Panc1 (cell line): ENCODE data around the gene FBXL17. TPM values are rescaled to one million over a fixed set of nuclear protein-coding genes. Genes with fewer than 3 reads are reported as not detected.

ENCODE experiments used
- ATAC-seq: fragments of 200-7000 bp; cut with Tn5 transposase; 2 replicates; pipeline ENCODE4 v1.9.1; 2020; ENCODE audit warnings: mild to moderate bottlenecking, moderate library complexity
- BruUV-seq: library from RNA; stranded (reverse); fragments of 400-500 nt; replicated peaks from 2 replicates; lab custom pipeline; 2021; lab: Mats Ljungman, UMichigan
- CTCF ChIA-PET: fragments of 300-600 bp; sonication (Branson Sonifier 250); formaldehyde crosslinking; loops from one replicate; lab custom pipeline; 2022; ENCODE audit warnings: antibody characterized with exemption; lab: Charles Lee
- POLR2A ChIA-PET: fragments of 300-600 bp; sonication (Branson Sonifier 250); formaldehyde crosslinking; loops from one replicate; lab custom pipeline; 2022; ENCODE audit warnings: antibody characterized with exemption; lab: Charles Lee
- DNase-seq: peaks from one replicate; pipeline ENCODE4 v3.0.0-alpha.2; 2010; ENCODE audit warnings: low read depth, low spot score
- H3K27ac ChIP-seq: 2 replicates; pipeline ENCODE4 v1.5.1; 2011; ENCODE audit warnings: mild to moderate bottlenecking, low read length, inconsistent platforms
- H3K27me3 ChIP-seq: fragments of 200-500 bp; sonication (Bioruptor generic); 2 replicates; pipeline ENCODE4 v1.6.0; 2014; ENCODE audit warnings: low read length, inconsistent platforms; ENCODE audit not compliant: control insufficient read depth, insufficient read depth
- H3K36me3 ChIP-seq: fragments of 200-500 bp; sonication (Bioruptor generic); 2 replicates; pipeline ENCODE4 v1.5.1; 2014; ENCODE audit warnings: inconsistent platforms, mild to moderate bottlenecking, low read length, moderate library complexity; ENCODE audit not compliant: control insufficient read depth, insufficient read depth
- H3K4me1 ChIP-seq: 2 replicates; pipeline ENCODE4 v1.5.1; 2011; ENCODE audit warnings: inconsistent platforms, mild to moderate bottlenecking, low read length, moderate library complexity; ENCODE audit not compliant: control insufficient read depth, insufficient read depth
- H3K4me3 ChIP-seq, 2 experiments: 2 replicates each; pipeline ENCODE4 v1.5.1; 2011 to 2012; ENCODE audit warnings: low read depth in 2 of 2, low read length in 2 of 2, mild to moderate bottlenecking in 2 of 2, inconsistent platforms in 1 of 2, moderate library complexity in 1 of 2
- H3K9me3 ChIP-seq: fragments of 200-500 bp; sonication (Bioruptor generic); 2 replicates; pipeline ENCODE4 v1.5.1; 2014; ENCODE audit warnings: low read depth, mild to moderate bottlenecking, inconsistent platforms, low read length, moderate library complexity; ENCODE audit not compliant: control insufficient read depth, insufficient read depth
- CTCF ChIP-seq: fragments of 450-650 bp; IDR thresholded peaks from 2 replicates; pipeline ENCODE4 v1.5.1; 2017; ENCODE audit warnings: mild to moderate bottlenecking
- POLR2AphosphoS5 ChIP-seq: IDR thresholded peaks from 2 replicates; pipeline ENCODE4 v1.6.1; 2012; ENCODE audit warnings: mild to moderate bottlenecking, low read depth, low read length, moderate library complexity
- REST ChIP-seq, 2 experiments: IDR thresholded peaks; 2 replicates each; pipeline ENCODE4 v1.6.1; 2011 to 2012; ENCODE audit warnings: low read depth in 2 of 2, control low read depth in 1 of 2, low read length in 1 of 2, mild to moderate bottlenecking in 1 of 2, moderate library complexity in 1 of 2; ENCODE audit not compliant: insufficient read depth in 1 of 2
- SIN3A ChIP-seq: IDR thresholded peaks from 2 replicates; pipeline ENCODE4 v1.6.1; 2012; ENCODE audit warnings: low read depth, mild to moderate bottlenecking, low read length, moderate library complexity, borderline replicate concordance; ENCODE audit not compliant: insufficient read depth
- TCF7L2 ChIP-seq: IDR thresholded peaks from 2 replicates; pipeline ENCODE4 v1.6.1; 2011; ENCODE audit warnings: mild to moderate bottlenecking, low read depth, low read length, inconsistent platforms
- in situ Hi-C: cut with HindIII; loops from 2 replicates; pipeline ENCODE4 v1.10.0; 2016; ENCODE audit warnings: low sequenced_read_pairs, low pct_unique_long_range_greater_than_20kb
- intact Hi-C: fragments of 100-400 bp; cut with micrococcal nuclease; formaldehyde crosslinking; loops from one replicate; pipeline ENCODE4 v1.10.0; 2022; ENCODE audit not compliant: unreplicated experiment
- total RNA-seq: library from RNA; stranded (reverse); gene quantifications from one replicate; pipeline ENCODE4 v1.2.1, GENCODE V29; 2021; ENCODE audit not compliant: unreplicated experiment

FBXL17 gene
- total RNA-seq, 1 experiment from 2014 or later: 17.4 TPM

GRCh38 chr5:108260117-108260857, 121.6 kb downstream of the FBXL17 start:
- no peaks in the 10 kb centered on the region for H3K36me3 ChIP-seq
- H3K4me1 ChIP-seq: 0 out of 2 replicates have a peak, but pooled peaks cover 8% of the 10 kb centered on the region
- POLR2A ChIA-PET: no interaction called here
- intact Hi-C loops: loop anchor here (2.0 kb wide), 1 partner anchor 85 kb away; no protein-coding TSS in a partner anchor
- ATAC-seq (peak; percentile 100), DNase-seq (peak; percentile 72)
- H3K4me3 ChIP-seq: no peak overlapping the region
- H3K27me3 ChIP-seq: no peaks in the 10 kb centered on the region
- in situ Hi-C loops: no loop called here
- TF ChIP-seq CTCF (peak; percentile 96), SIN3A (no peak), TCF7L2 (no peak), POLR2AphosphoS5 (no peak)
- BruUV-seq: no TSS peak
- no peak overlapping the region; the same call in 1 of the 2 replicates for H3K27ac ChIP-seq
- no peaks in the 10 kb centered on the region for H3K9me3 ChIP-seq
- CTCF ChIA-PET: interaction anchor here (0.6 to 1.8 kb wide), 8 partner anchors 12 to 248 kb away, joined by 3 to 14 read pairs (median 3); no protein-coding TSS in a partner anchor

GRCh38 chr5:108259306-108259705, 122.6 kb downstream of the FBXL17 start:
- ATAC-seq (no peak), DNase-seq (no peak)
- TF ChIP-seq CTCF: no peak
- no peak for TF ChIP-seq SIN3A
- no peak for TF ChIP-seq TCF7L2
- ChIA-PET CTCF (interaction anchor here (0.6 to 1.2 kb wide), 3 partner anchors 13 to 83 kb away, joined by 3 read pairs; no protein-coding TSS in a partner anchor), POLR2A (no interaction called here)
- intact Hi-C loops: no loop called here
- H3K9me3 ChIP-seq: no peaks in the 10 kb centered on the region
- H3K4me1 ChIP-seq: 0 out of 2 replicates have a peak, but pooled peaks cover 8% of the 10 kb centered on the region
- no peak overlapping the region for H3K4me3 ChIP-seq
- H3K36me3 ChIP-seq: no peaks in the 10 kb centered on the region
- no peaks in the 10 kb centered on the region for H3K27me3 ChIP-seq
- H3K27ac ChIP-seq: no peak overlapping the region
- in situ Hi-C loops: no loop called here
- no TSS peak for BruUV-seq

- ChIA-PET CTCF (interaction anchor here (0.6 kb wide), 1 partner anchor 131 kb away, joined by 3 read pairs; no protein-coding TSS in a partner anchor), POLR2A (no interaction called here)
- no TSS peak for BruUV-seq
- intact Hi-C loops: no loop called here
- Histone ChIP-seq H3K27me3 (no peaks in the 10 kb centered on the region), H3K27ac (no peak overlapping the region; the same call in 1 of the 2 replicates), H3K36me3 (no peaks in the 10 kb centered on the region), H3K9me3 (no peaks in the 10 kb centered on the region), H3K4me3 (no peak overlapping the region), H3K4me1 (0 out of 2 replicates have a peak, but pooled peaks cover 8% of the 10 kb centered on the region)
- no peak for ATAC-seq
- DNase-seq: no peak
- TF ChIP-seq REST (IDR thresholded peaks at IDR 0.05; ENCODE audit: insufficient read depth in 1 of 2, low read depth in 2 of 2, low read length in 1 of 2) (no peak), SIN3A (no peak), CTCF (no peak), POLR2AphosphoS5 (no peak), TCF7L2 (no peak)
- in situ Hi-C loops: no loop called here
These were observed 123.9 kb downstream of the FBXL17 start for GRCh38 chr5:108257996-108258395.
